Activated naive CD8-positive, alpha-beta T cell (primary cell): ENCODE data around the gene GOLGA2.

Source experiments
- H3K27ac Mint-ChIP-seq: one replicate; pipeline ENCODE4 v1.8.0; 2021; ENCODE audit warnings: mixed read lengths
- H3K27me3 Mint-ChIP-seq: one replicate; pipeline ENCODE4 v1.8.0; 2021; ENCODE audit warnings: mixed read lengths
- H3K36me3 Mint-ChIP-seq: one replicate; pipeline ENCODE4 v1.8.0; 2021; ENCODE audit warnings: mixed read lengths
- H3K4me1 Mint-ChIP-seq: one replicate; pipeline ENCODE4 v1.8.0; 2021; ENCODE audit warnings: low read depth, mixed read lengths
- H3K4me3 Mint-ChIP-seq: one replicate; pipeline ENCODE4 v1.8.0; 2021; ENCODE audit warnings: mild to moderate bottlenecking, mixed read lengths
- H3K9me3 Mint-ChIP-seq: one replicate; pipeline ENCODE4 v1.8.0; 2021; ENCODE audit warnings: low read depth, mixed read lengths

GOLGA2 gene

GRCh38 chr9:128222026-128222425 is 53.8 kb downstream of the GOLGA2 start:
- Mint-ChIP-seq H3K27ac (no peak overlapping the region), H3K4me1 (peaks cover 11% of the 10 kb centered on the region), H3K27me3 (no peaks in the 10 kb centered on the region), H3K4me3 (no peak overlapping the region), H3K9me3 (no peaks in the 10 kb centered on the region), H3K36me3 (no peaks in the 10 kb centered on the region)

DNA sequence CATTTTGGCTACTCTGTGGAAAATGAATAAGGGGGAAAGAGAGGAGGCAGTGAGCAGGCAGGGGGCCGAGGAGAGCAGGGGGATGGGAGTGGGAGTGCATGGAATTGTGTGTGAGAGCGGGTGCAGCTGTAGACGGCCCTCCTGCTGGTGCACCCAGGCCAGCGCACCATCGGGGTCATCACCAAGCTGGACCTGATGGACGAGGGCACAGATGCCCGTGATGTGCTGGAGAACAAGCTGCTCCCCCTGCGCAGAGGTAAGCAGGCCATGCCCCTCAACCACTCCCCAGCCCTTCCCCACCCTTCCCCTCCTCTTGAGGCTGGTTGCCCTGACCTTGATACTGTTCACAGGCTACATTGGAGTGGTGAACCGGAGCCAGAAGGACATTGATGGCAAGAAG is 56.0 kb downstream of the GOLGA2 start:
- H3K27ac Mint-ChIP-seq, result no peak overlapping the region
- H3K27me3 Mint-ChIP-seq, result no peaks in the 10 kb centered on the region
- H3K4me3 Mint-ChIP-seq, result no peak overlapping the region
- peaks cover 11% of the 10 kb centered on the region for H3K4me1 Mint-ChIP-seq
- H3K9me3 Mint-ChIP-seq, result no peaks in the 10 kb centered on the region
- no peaks in the 10 kb centered on the region for H3K36me3 Mint-ChIP-seq

DNA sequence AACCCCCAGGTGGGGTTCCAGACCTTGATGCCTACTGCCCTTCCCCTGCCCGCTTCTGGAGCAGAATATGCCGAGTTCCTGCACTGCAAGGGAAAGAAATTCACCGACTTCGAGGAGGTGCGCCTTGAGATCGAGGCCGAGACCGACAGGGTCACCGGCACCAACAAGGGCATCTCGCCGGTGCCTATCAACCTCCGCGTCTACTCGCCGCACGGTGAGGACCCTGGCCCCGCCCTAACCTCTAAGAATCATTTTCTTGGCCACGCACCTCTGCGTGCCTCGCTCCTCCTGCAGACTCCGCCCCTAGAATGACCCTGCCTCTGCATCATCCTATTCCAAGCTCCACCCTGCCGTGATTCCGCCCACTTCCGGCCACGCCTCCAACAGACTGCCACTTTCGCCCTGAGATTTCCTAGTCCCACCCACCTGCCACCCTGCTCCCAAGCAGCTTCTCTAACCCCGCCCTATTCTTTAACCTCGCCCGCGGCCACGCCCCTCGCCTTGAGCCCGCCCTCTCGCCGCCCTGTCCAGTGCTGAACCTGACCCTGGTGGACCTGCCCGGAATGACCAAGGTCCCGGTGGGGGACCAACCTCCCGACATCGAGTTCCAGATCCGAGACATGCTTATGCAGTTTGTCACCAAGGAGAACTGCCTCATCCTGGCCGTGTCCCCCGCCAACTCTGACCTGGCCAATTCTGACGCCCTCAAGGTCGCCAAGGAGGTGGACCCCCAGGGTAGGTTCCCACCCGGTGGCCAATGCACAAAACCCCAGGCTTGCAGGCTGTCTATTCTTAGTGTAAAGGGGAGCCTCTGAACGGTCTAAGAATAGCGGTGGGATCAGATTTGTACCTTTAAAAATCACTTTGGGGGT is 57.1 kb downstream of the GOLGA2 start:
- Mint-ChIP-seq H3K9me3 (no peaks in the 10 kb centered on the region), H3K4me3 (peak overlapping the region; percentile 84), H3K4me1 (peaks cover 11% of the 10 kb centered on the region), H3K36me3 (no peaks in the 10 kb centered on the region), H3K27me3 (no peaks in the 10 kb centered on the region), H3K27ac (peak overlapping the region; percentile 67)

- H3K4me1 Mint-ChIP-seq, result peaks cover 11% of the 10 kb centered on the region
- no peaks in the 10 kb centered on the region for H3K9me3 Mint-ChIP-seq
- H3K4me3 Mint-ChIP-seq, result peak overlapping the region; percentile 84
- no peaks in the 10 kb centered on the region for H3K36me3 Mint-ChIP-seq
- no peaks in the 10 kb centered on the region for H3K27me3 Mint-ChIP-seq
- peak overlapping the region; percentile 67 for H3K27ac Mint-ChIP-seq
Observed at GRCh38 chr9:128218172-128218517, 57.7 kb downstream of the GOLGA2 start.

DNA sequence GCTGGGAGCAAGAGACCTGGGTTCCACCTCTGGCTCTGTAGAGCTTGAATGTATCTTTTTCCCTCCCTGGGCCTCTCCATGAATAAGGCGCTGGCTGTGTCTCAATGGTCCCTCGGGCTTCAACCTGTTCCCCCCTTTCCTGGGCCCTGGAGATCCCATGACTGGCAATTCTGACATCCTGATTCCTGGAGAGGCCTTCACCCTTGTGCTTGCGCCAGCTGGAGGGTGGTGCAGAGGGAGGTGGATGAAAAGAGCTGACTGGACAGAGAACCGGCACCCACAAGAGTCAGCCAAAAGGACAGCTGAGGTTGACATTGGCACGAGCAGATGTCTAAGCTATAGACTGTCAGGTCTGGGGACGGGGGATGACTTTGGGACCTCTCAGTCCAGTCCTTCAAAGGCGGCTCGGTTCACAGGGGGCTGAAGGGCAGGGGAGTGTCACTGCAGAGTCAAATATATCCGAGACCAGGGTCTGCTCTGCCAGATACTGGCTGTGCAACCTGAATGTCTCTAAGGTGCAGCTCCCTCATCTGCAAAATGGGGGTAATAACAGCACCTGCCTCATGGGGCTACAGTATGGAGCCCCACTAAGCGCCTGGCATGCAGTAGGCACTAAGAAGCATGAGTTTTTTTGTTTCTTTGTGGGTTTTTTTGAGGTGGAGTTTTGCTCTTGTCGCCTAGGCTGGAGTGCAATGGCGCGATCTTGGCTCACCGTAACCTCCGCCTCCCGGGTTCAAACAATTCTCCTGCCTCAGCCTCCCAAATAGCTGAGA is 58.8 kb downstream of the GOLGA2 start:
- Mint-ChIP-seq H3K36me3 (no peaks in the 10 kb centered on the region), H3K27me3 (peaks cover 2% of the 10 kb centered on the region), H3K27ac (no peak overlapping the region), H3K9me3 (no peaks in the 10 kb centered on the region), H3K4me3 (no peak overlapping the region), H3K4me1 (peaks cover 11% of the 10 kb centered on the region)

GRCh38 chr9:128215491-128216409 is 60.1 kb downstream of the GOLGA2 start:
- H3K27ac Mint-ChIP-seq, result no peak overlapping the region
- peaks cover 2% of the 10 kb centered on the region for H3K27me3 Mint-ChIP-seq
- H3K36me3 Mint-ChIP-seq, result no peaks in the 10 kb centered on the region
- H3K4me3 Mint-ChIP-seq, result no peak overlapping the region
- H3K4me1 Mint-ChIP-seq, result peaks cover 11% of the 10 kb centered on the region
- H3K9me3 Mint-ChIP-seq, result no peaks in the 10 kb centered on the region

DNA sequence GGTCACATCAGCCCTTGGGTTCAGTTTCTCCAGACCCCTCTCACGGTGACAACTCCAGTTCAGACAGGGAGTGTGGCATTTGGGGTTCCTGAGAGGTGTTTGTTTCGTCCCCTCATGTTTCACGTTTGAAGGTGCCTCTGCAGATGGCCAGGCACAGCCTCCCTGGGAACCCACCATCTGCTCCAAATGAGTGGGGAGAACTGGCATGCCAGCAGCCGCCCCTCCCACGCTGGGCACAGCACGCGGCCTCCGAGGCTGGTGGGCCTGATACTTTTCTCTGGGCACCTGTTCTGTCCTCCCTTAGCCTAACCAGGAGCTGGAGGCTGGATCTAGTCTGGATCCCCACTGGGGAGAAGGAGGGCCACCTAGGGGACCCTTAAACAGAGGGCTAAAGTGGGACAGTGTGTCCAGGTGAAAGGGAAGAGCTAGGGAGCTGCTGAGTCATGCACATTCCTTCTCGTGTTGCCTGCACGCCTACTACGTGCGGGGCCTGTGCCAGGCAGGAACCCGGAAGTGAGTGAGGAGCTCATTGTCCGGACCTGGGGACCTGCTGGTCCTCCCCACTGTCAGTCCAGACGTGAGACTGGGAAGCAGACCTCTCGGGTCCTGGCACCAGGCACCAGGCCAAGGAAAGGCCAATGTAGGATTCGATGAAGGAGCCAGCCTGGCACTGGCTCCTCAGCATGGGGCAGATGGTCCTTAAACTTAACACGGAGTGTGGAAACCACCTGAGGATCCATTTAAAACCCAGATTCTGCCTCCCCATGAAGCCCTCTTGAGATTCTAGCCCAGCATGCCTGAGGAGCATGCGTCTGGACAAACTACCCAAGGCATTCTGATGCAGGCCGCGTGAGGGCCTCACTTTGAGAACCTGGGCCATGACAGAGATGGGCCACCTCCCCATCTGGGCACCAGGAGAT is 61.0 kb downstream of the GOLGA2 start:
- no peaks in the 10 kb centered on the region for H3K36me3 Mint-ChIP-seq
- no peak overlapping the region for H3K27ac Mint-ChIP-seq
- H3K4me3 Mint-ChIP-seq, result no peak overlapping the region
- peaks cover 2% of the 10 kb centered on the region for H3K27me3 Mint-ChIP-seq
- no peaks in the 10 kb centered on the region for H3K9me3 Mint-ChIP-seq
- peaks cover 11% of the 10 kb centered on the region for H3K4me1 Mint-ChIP-seq

DNA sequence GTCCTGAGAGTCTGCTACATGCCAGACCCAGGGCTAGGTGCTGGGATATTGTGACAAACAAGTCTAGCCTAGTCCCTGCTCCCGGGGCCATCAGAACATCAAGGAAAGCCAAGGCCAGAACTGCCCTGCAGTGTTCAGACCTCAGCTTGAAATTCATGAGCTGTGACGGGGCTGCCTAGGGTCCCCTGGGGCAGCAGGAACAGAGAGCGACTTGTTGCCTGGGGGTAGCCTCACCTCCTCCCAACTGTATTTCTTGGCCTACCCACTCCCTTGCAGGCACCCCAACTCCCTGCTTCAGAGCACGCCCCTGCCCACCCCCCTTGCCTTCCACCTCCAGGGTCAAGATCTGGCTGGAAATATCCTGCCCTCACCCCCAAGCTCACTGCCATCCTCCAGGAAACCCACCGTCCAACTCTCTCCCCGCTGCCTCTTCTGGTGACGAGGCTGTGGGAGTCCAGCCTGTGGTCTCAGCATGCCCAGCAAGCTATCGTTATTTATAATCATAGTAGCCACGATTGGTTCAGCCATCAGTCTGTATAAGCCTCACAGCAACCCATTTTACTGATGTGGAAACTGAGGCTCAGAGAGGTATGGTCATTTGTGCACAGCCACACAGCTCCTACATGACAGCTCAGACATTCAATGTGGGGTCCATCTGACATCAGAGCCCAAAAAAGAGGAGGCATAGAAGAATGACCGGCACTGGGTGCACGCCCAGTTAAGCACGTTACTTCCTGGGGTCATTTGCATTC is 61.9 kb downstream of the GOLGA2 start:
- H3K36me3 Mint-ChIP-seq, result no peaks in the 10 kb centered on the region
- H3K4me1 Mint-ChIP-seq, result peaks cover 9% of the 10 kb centered on the region
- no peak overlapping the region for H3K27ac Mint-ChIP-seq

GRCh38 chr9:128211981-128212281 is 63.9 kb downstream of the GOLGA2 start:
- H3K4me1 Mint-ChIP-seq, result no peaks in the 10 kb centered on the region

More for the DNA sequence above, 61.9 kb downstream of the GOLGA2 start:
- H3K27me3 Mint-ChIP-seq, result peaks cover 2% of the 10 kb centered on the region
- no peak overlapping the region for H3K4me3 Mint-ChIP-seq
- H3K9me3 Mint-ChIP-seq, result no peaks in the 10 kb centered on the region

GRCh38 chr9:128211186-128211980 is 64.4 kb downstream of the GOLGA2 start:
- H3K27ac Mint-ChIP-seq, result no peak overlapping the region
- H3K36me3 Mint-ChIP-seq, result no peaks in the 10 kb centered on the region
- H3K4me3 Mint-ChIP-seq, result no peak overlapping the region
- H3K9me3 Mint-ChIP-seq, result no peaks in the 10 kb centered on the region
- peaks cover 2% of the 10 kb centered on the region for H3K27me3 Mint-ChIP-seq
- H3K4me1 Mint-ChIP-seq, result no peaks in the 10 kb centered on the region

More at GRCh38 chr9:128211981-128212281, 63.9 kb downstream of the GOLGA2 start:
- H3K4me3 Mint-ChIP-seq, result no peak overlapping the region
- no peak overlapping the region for H3K27ac Mint-ChIP-seq
- H3K27me3 Mint-ChIP-seq, result peaks cover 2% of the 10 kb centered on the region
- H3K36me3 Mint-ChIP-seq, result no peaks in the 10 kb centered on the region
- no peaks in the 10 kb centered on the region for H3K9me3 Mint-ChIP-seq

DNA sequence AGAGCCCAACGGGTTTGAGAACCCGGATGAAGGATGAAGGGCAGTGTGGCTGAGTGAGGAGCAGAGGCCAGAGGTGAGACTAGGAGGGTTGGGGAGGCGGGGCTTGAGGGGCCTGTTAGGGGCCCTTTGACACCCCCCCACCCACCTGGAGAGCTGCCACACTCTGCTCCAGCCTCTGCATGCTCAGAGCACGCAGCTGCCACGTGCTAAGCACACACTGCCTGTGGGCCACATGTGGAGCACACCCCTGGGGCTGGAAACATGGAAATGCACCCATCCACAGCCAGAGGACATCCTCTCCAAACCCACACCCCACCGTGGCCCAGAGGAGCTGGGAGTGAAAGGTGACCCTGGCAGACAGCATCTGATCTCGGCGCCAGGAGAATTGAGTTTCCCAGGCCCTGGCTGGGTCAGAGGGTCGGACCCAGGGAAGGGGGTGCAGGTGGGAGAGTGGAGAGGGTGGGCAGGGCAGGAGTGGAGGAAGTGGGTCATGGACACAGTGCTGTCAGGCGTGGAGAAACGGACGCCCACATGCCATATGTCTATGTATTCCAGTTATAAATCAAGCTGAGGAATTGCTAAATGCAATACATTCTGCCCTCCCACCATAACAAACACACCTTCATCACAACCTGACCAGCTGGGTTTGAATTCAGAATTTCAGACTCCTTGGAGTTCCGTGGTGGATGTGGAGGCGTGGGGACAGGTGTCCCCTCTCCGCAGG is 66.7 kb downstream of the GOLGA2 start:
- H3K27me3 Mint-ChIP-seq, result peaks cover 5% of the 10 kb centered on the region
- no peak overlapping the region for H3K27ac Mint-ChIP-seq
- H3K4me3 Mint-ChIP-seq, result no peak overlapping the region
- H3K9me3 Mint-ChIP-seq, result no peaks in the 10 kb centered on the region
- H3K4me1 Mint-ChIP-seq, result peaks cover 2% of the 10 kb centered on the region
- H3K36me3 Mint-ChIP-seq, result no peaks in the 10 kb centered on the region

DNA sequence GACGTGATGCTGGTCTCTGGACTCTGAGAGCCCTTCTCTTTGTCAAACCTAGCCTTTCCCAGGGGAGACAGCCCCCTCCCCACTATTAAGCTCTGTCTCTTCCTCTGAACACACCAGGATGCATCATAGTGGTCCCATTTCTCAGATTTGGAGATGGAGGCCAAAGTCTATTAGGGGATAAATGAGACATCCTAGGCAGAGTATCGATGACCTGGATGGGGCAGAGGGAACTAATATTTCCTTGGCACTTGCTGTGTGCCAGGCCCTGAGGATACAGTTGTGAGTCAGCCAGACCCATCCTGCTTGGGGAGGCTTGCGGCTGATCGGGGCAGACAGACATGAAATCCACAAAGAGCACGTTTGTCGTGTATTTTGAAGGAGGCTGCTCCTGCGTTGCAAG is 67.4 kb downstream of the GOLGA2 start:
- Mint-ChIP-seq H3K36me3 (no peaks in the 10 kb centered on the region), H3K4me3 (no peak overlapping the region), H3K27ac (no peak overlapping the region), H3K9me3 (no peaks in the 10 kb centered on the region), H3K27me3 (peaks cover 5% of the 10 kb centered on the region), H3K4me1 (peaks cover 2% of the 10 kb centered on the region)
